Hepatocyte (in vitro differentiated cells): ENCODE results near the gene KCTD10. TPM values are rescaled to one million over a fixed set of nuclear protein-coding genes. Genes with fewer than 3 reads are reported as not detected.

ENCODE experiments used
- DNase-seq: peaks from one replicate; pipeline ENCODE4 v3.0.0-alpha.2; 2016; ENCODE audit warnings: low spot score
- H2AFZ ChIP-seq: fragments of 200-600 bp; sonication (generic); 2 replicates; pipeline ENCODE4 v1.6.0; 2016; ENCODE audit warnings: antibody characterized with exemption, mild to moderate bottlenecking
- H3K27ac ChIP-seq: fragments of 200-600 bp; sonication (generic); 2 replicates; pipeline ENCODE4 v1.5.1; 2016; ENCODE audit warnings: mild to moderate bottlenecking
- H3K27me3 ChIP-seq: fragments of 200-600 bp; sonication (generic); 2 replicates; pipeline ENCODE4 v1.6.1; 2016
- H3K36me3 ChIP-seq: fragments of 200-600 bp; sonication (generic); replicated peaks from 2 replicates; pipeline ENCODE4 v1.5.1; 2016; ENCODE audit warnings: low read depth; ENCODE audit not compliant: insufficient read depth
- H3K4me1 ChIP-seq: fragments of 200-600 bp; sonication (generic); 2 replicates; pipeline ENCODE4 v1.5.1; 2016; ENCODE audit warnings: mild to moderate bottlenecking, moderate library complexity; ENCODE audit not compliant: insufficient read depth
- H3K4me2 ChIP-seq: fragments of 200-600 bp; sonication (generic); 2 replicates; pipeline ENCODE4 v1.6.0; 2016
- H3K4me3 ChIP-seq: fragments of 200-600 bp; sonication (generic); 2 replicates; pipeline ENCODE4 v1.5.1; 2016; ENCODE audit warnings: mild to moderate bottlenecking
- H3K79me2 ChIP-seq: fragments of 200-600 bp; sonication (generic); 2 replicates; pipeline ENCODE4 v1.6.0; 2017; ENCODE audit warnings: mild to moderate bottlenecking
- H3K9me2 ChIP-seq: fragments of 200-600 bp; sonication (generic); replicated peaks from 2 replicates; pipeline ENCODE4 v1.6.0; 2017; ENCODE audit warnings: mild to moderate bottlenecking; ENCODE audit not compliant: insufficient read depth
- H3K9me3 ChIP-seq: fragments of 200-600 bp; sonication (generic); 2 replicates; pipeline ENCODE4 v1.5.1; 2016; ENCODE audit warnings: low read depth, mild to moderate bottlenecking
- H4K20me1 ChIP-seq: fragments of 200-600 bp; sonication (generic); 2 replicates; pipeline ENCODE4 v1.6.0; 2016; ENCODE audit warnings: mild to moderate bottlenecking; ENCODE audit not compliant: insufficient read depth, poor library complexity, severe bottlenecking
- EZH2 ChIP-seq: fragments of 200-600 bp; sonication (generic); IDR thresholded peaks from 2 replicates; pipeline ENCODE4 v1.6.1; 2016; ENCODE audit warnings: antibody characterized with exemption, mild to moderate bottlenecking, borderline replicate concordance
- EZH2phosphoT487 ChIP-seq: fragments of 200-600 bp; sonication (generic); IDR thresholded peaks from one replicate; pipeline ENCODE4 v1.6.1; 2018; ENCODE audit warnings: antibody characterized with exemption, mild to moderate bottlenecking, low read depth, moderate library complexity; ENCODE audit not compliant: unreplicated experiment, severe bottlenecking
- WGBS: methylation state at CpG from one replicate; pipeline ENCODE4 v1.1.6; 2016; ENCODE audit warnings: low lambda C conversion rate; ENCODE audit errors: missing lambda C conversion rate; 5-methylcytosine and 5-hydroxymethylcytosine counted together
- polyA plus RNA-seq: library from polyadenylated mRNA; unstranded; fragments of >200 nt; fragmentation: Nextera tagmentation; extraction: Ambion mirVana; gene quantifications from 2 replicates; pipeline ENCODE4 v1.2.1, GENCODE V29; 2016
- total RNA-seq: library from RNA; depleted of rRNA; stranded (reverse); fragments of >200 nt; gene quantifications from 2 replicates; pipeline ENCODE4 v1.2.3, GENCODE V29; 2014
- TF ChIP-seq, protein P1 (sequence below): fragments of 200-600 bp; sonication (generic); IDR thresholded peaks from 2 replicates; pipeline ENCODE4 v1.5.1; 2016; ENCODE audit warnings: antibody characterized with exemption, mild to moderate bottlenecking; ENCODE audit not compliant: poor library complexity

The KCTD10 gene
- total and polyA plus RNA-seq, 2 experiments from 2014 or later = 29.4 to 29.7 TPM

GRCh38 chr12:109447482-109447881 lies 29.6 kb downstream of the KCTD10 start:
- Histone ChIP-seq H3K27me3 (no peaks in the 10 kb centered on the region), H2AFZ (no peak overlapping the region), H3K4me1 (no peaks in the 10 kb centered on the region), H3K9me3 (no peaks in the 10 kb centered on the region), H4K20me1 (no peaks in the 10 kb centered on the region), H3K79me2 (peaks cover 2% of the 10 kb centered on the region), H3K4me3 (no peak overlapping the region), H3K4me2 (no peak overlapping the region), H3K27ac (no peak overlapping the region), H3K36me3 (no peaks in the 10 kb centered on the region), H3K9me2 (no peaks in the 10 kb centered on the region)
- TF ChIP-seq, protein P1, sequence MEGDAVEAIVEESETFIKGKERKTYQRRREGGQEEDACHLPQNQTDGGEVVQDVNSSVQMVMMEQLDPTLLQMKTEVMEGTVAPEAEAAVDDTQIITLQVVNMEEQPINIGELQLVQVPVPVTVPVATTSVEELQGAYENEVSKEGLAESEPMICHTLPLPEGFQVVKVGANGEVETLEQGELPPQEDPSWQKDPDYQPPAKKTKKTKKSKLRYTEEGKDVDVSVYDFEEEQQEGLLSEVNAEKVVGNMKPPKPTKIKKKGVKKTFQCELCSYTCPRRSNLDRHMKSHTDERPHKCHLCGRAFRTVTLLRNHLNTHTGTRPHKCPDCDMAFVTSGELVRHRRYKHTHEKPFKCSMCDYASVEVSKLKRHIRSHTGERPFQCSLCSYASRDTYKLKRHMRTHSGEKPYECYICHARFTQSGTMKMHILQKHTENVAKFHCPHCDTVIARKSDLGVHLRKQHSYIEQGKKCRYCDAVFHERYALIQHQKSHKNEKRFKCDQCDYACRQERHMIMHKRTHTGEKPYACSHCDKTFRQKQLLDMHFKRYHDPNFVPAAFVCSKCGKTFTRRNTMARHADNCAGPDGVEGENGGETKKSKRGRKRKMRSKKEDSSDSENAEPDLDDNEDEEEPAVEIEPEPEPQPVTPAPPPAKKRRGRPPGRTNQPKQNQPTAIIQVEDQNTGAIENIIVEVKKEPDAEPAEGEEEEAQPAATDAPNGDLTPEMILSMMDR = no peak
- TF ChIP-seq EZH2 (no peak), EZH2phosphoT487 (no peak)
- 86% methylated on average over 9 of the region's 9 CpGs for WGBS
- no peak for DNase-seq

- WGBS = 94% methylated on average over 8 of the region's 8 CpGs
- H3K4me2 ChIP-seq = no peak overlapping the region
- H3K9me2 ChIP-seq = no peaks in the 10 kb centered on the region
- DNase-seq = no peak
- H3K79me2 ChIP-seq = peaks cover 2% of the 10 kb centered on the region
- no peak for TF ChIP-seq EZH2
- TF ChIP-seq, protein P1 = no peak
- TF ChIP-seq EZH2phosphoT487 = no peak
- no peaks in the 10 kb centered on the region for H3K36me3 ChIP-seq
- no peak overlapping the region for H3K4me3 ChIP-seq
- H4K20me1 ChIP-seq = no peaks in the 10 kb centered on the region
- H3K27ac ChIP-seq = no peak overlapping the region
- H3K9me3 ChIP-seq = no peaks in the 10 kb centered on the region
- no peaks in the 10 kb centered on the region for H3K27me3 ChIP-seq
- no peak overlapping the region for H2AFZ ChIP-seq
- no peaks in the 10 kb centered on the region for H3K4me1 ChIP-seq
Observed at GRCh38 chr12:109446869-109447268, 30.2 kb downstream of the KCTD10 start.

- Histone ChIP-seq H3K4me3 (no peak overlapping the region), H3K4me2 (no peak overlapping the region), H3K36me3 (no peaks in the 10 kb centered on the region), H3K9me2 (no peaks in the 10 kb centered on the region), H2AFZ (no peak overlapping the region), H3K4me1 (no peaks in the 10 kb centered on the region), H3K79me2 (peaks cover 2% of the 10 kb centered on the region), H3K27ac (no peak overlapping the region), H3K27me3 (no peaks in the 10 kb centered on the region), H4K20me1 (no peaks in the 10 kb centered on the region), H3K9me3 (no peaks in the 10 kb centered on the region)
- TF ChIP-seq EZH2 (no peak), EZH2phosphoT487 (no peak)
- TF ChIP-seq, protein P1 = no peak
- DNase-seq = no peak
- WGBS = 65% methylated on average over 2 of the region's 2 CpGs
Observed at GRCh38 chr12:109445191-109445609, 31.9 kb downstream of the KCTD10 start.

DNA sequence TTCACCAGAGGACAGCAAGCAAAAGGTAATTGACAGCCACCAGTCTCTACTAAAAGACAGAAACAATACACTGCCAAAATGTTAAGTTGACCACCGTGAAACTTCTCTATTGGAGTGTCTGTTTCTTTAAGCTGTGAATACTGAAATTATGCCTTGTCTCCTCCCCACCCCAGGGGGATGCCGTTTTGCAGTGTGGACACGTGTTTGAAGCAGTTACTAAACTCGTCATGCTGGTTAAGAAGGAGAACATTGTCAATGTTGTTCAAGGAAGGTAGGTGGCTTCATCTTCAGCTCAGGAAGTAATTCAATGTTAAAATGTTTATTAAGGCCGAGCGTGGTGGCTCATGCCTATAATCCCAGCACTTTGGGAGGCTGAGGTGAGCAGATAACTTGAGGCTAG lies 32.8 kb downstream of the KCTD10 start:
- TF ChIP-seq EZH2phosphoT487 = no peak
- no peak for TF ChIP-seq EZH2
- TF ChIP-seq, protein P1 = no peak

More for the DNA sequence above, 32.8 kb downstream of the KCTD10 start:
- Histone ChIP-seq H4K20me1 (no peaks in the 10 kb centered on the region), H3K27me3 (no peaks in the 10 kb centered on the region), H3K9me3 (no peaks in the 10 kb centered on the region), H2AFZ (no peak overlapping the region), H3K79me2 (peaks cover 2% of the 10 kb centered on the region), H3K4me3 (no peak overlapping the region), H3K4me2 (no peak overlapping the region), H3K36me3 (no peaks in the 10 kb centered on the region), H3K27ac (no peak overlapping the region), H3K9me2 (no peaks in the 10 kb centered on the region), H3K4me1 (no peaks in the 10 kb centered on the region)
- DNase-seq = no peak
- WGBS = 85% methylated on average over 6 of the region's 6 CpGs
